MV-4-11 (cell line): ENCODE results near the gene RAB9A.
A peak's percentile ranks its signal among the peaks of the same experiment; 100 is the strongest.
"Not testable (repeated sequence)": the region's sequence is repeated elsewhere in the genome, so short reads cannot be mapped to it uniquely, and the experiment has no call there.

Source experiments
- DNase-seq: peaks from one replicate; lab custom pipeline; 2025; lab: John Stamatoyannopoulos, UW

The RAB9A gene

GRCh38 chrX:13669755-13670154, 19.2 kb upstream of the RAB9A start:
- not testable (repeated sequence) for DNase-seq

GRCh38 chrX:13670197-13670596, 18.7 kb upstream of the RAB9A start:
- no peak for DNase-seq

GRCh38 chrX:13673016-13673415, 15.9 kb upstream of the RAB9A start:
- DNase-seq: no peak

- DNase-seq: no peak
These were observed 12.0 kb upstream of the RAB9A start for GRCh38 chrX:13676885-13677284.

- not testable (repeated sequence) for DNase-seq
These were observed 9.2 kb upstream of the RAB9A start for GRCh38 chrX:13679700-13680099.

GRCh38 chrX:13681595-13681994, 7.3 kb upstream of the RAB9A start:
- no peak for DNase-seq

- no peak for DNase-seq
These were observed 4.6 kb upstream of the RAB9A start for GRCh38 chrX:13684361-13684760.

- DNase-seq: peak; percentile 12
These were observed 3.7 kb upstream of the RAB9A start for GRCh38 chrX:13685126-13685763.

GRCh38 chrX:13687203-13687602, 1.7 kb upstream of the RAB9A start:
- no peak for DNase-seq

- DNase-seq: no peak
These were observed 457 bp upstream of the RAB9A start for GRCh38 chrX:13688384-13688957.

- peak; percentile 5 for DNase-seq
These were observed 848 bp downstream of the RAB9A start for GRCh38 chrX:13689741-13690211.

GRCh38 chrX:13690836-13691235, 1.9 kb downstream of the RAB9A start:
- no peak for DNase-seq

GRCh38 chrX:13691841-13692371, 3.0 kb downstream of the RAB9A start:
- no peak for DNase-seq

- DNase-seq: no peak
These were observed 3.9 kb downstream of the RAB9A start for GRCh38 chrX:13692771-13693231.

GRCh38 chrX:13693341-13693961, 4.5 kb downstream of the RAB9A start:
- no peak for DNase-seq

GRCh38 chrX:13694359-13694758, 5.4 kb downstream of the RAB9A start:
- DNase-seq: no peak

- DNase-seq: no peak
These were observed 6.1 kb downstream of the RAB9A start for GRCh38 chrX:13694983-13695382.

GRCh38 chrX:13695601-13696115, 6.7 kb downstream of the RAB9A start:
- peak; percentile 49 for DNase-seq

- peak; percentile 81 for DNase-seq
These were observed 8.5 kb downstream of the RAB9A start for GRCh38 chrX:13697455-13697854.

GRCh38 chrX:13697976-13698375, 9.0 kb downstream of the RAB9A start:
- no peak for DNase-seq

GRCh38 chrX:13698432-13698831, 9.5 kb downstream of the RAB9A start:
- no peak for DNase-seq

- DNase-seq: no peak
These were observed 10.4 kb downstream of the RAB9A start for GRCh38 chrX:13699183-13699826.
